ENCODE data around the gene NKX2-2. TPM values are rescaled to one million over a fixed set of nuclear protein-coding genes. Genes with fewer than 3 reads are reported as not detected.

NKX2-2 gene
- total and polyA plus RNA-seq, 2 of the 8 experiments (the other 6 are each of a cell fraction or from before 2014, with no cell fraction given), result not detected

DNA sequence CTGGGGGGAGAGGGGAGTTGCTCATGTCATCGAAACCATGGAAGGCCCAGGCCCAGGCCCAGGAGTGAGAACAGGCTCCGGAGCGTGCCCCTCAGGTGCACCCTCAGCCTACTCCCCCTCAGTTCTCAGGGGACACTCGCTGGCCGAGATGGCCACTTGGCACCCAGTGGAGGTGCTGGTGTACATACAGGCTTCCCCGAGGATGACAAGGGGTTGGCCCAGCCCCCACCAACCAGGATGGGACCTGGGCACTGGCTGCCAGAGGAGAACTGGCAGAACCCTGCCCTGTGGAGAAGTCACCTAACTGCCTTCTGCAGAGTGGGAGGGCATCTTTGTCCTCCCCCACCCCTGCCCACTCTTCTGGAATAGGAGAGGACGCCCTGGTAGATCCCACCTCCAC lies 9.5 kb downstream of the NKX2-2 start (continued):
- TF ChIP-seq, protein P1, sequence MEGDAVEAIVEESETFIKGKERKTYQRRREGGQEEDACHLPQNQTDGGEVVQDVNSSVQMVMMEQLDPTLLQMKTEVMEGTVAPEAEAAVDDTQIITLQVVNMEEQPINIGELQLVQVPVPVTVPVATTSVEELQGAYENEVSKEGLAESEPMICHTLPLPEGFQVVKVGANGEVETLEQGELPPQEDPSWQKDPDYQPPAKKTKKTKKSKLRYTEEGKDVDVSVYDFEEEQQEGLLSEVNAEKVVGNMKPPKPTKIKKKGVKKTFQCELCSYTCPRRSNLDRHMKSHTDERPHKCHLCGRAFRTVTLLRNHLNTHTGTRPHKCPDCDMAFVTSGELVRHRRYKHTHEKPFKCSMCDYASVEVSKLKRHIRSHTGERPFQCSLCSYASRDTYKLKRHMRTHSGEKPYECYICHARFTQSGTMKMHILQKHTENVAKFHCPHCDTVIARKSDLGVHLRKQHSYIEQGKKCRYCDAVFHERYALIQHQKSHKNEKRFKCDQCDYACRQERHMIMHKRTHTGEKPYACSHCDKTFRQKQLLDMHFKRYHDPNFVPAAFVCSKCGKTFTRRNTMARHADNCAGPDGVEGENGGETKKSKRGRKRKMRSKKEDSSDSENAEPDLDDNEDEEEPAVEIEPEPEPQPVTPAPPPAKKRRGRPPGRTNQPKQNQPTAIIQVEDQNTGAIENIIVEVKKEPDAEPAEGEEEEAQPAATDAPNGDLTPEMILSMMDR (IDR thresholded peaks at IDR 0.05; ENCODE audit: control extremely low read depth in 1 of 3, insufficient read depth in 1 of 3, low read depth in 1 of 3, low read length in 3 of 3), result no peak
- TF ChIP-seq RAD21 (IDR thresholded peaks at IDR 0.05 in 1 of 2, conservative IDR thresholded peaks at IDR 0.05 in 1 of 2; ENCODE audit: low read depth in 2 of 2, low read length in 2 of 2) (no peak), POU5F1 (IDR thresholded peaks at IDR 0.05; ENCODE audit: low read depth, low read length) (no peak), CBX8 (IDR thresholded peaks at IDR 0.05; ENCODE audit: borderline replicate concordance, low read depth, low read length) (no peak), RNF2 (IDR thresholded peaks at IDR 0.05; ENCODE audit: borderline replicate concordance, low read depth, low read length, missing control alignments, poor library complexity, severe bottlenecking) (no peak), KDM1A (IDR thresholded peaks at IDR 0.05; ENCODE audit: borderline replicate concordance, low read length) (no peak), SIN3A (conservative IDR thresholded peaks at IDR 0.05 in 1 of 2, IDR thresholded peaks at IDR 0.05 in 1 of 2; ENCODE audit: low read depth in 1 of 2, low read length in 2 of 2) (no peak)
